Measurements from ENCODE around the gene ZRANB1.

DNA sequence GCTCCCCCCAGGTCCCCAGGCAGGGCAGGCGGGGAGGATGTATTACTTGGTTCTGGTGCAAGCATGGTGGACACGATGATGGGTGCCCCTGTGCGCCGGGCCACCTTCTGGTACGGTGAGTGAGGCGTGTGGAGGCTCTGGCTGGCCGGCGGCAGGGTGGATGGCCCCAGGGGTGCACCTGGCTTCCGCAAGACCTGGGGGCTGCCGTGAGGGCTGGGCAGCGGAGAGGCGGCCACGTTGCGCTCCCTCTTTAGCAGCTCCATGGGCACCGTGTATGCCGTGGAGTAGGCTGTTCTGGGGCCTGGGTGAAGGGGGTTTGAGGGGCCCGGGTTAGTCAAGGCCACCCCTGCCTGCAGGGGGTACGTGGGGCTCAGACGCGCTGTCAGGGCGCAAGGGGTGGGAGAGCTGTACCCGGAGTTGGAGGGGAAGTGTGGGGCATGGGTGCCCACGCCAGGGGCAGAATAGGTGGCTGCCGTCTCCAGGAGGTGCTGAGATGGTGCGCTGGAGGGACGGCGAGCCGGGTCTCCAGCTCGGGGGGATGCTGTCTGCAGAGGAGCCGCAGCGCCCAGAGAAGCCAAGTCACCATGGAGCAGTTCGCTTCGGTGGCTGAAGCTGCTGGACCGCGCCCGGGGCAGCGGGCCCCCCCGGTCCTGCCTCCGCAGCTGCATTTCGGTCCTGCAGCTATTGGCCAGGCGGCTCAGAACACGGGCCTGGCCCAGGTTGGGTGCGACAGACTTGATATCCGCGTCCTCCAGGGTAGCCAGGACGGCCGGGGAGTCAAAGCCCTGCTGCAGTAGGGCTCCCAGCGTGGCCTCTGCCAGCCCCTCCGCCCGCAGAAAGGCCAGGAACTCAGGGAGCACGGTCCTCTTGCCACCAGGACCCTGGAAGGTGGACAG, 84.4 kb downstream of the ZRANB1 start:
- no peak for TF ChIP-seq YY1 (IDR thresholded peaks at IDR 0.05; ENCODE audit: insufficient read depth, insufficient read length)
- no peak for TF ChIP-seq SUZ12 (IDR thresholded peaks at IDR 0.05; ENCODE audit: extremely low read depth, insufficient read depth, insufficient read length)
- no peak for TF ChIP-seq ZNF274 (IDR thresholded peaks at IDR 0.05; ENCODE audit: low read depth, low read length)

Data from NT2/D1 (cell line).